HG03432 (cell line): ENCODE measurements around the gene OR52M1.

ENCODE experiments used
- ATAC-seq: cut with Tn5 transposase; IDR thresholded peaks from one replicate; pipeline ENCODE4 v1.9.1; 2021; ENCODE audit warnings: mild to moderate bottlenecking, moderate library complexity; ENCODE audit not compliant: unreplicated experiment

Gene OR52M1

GRCh38 chr11:4565371-4565770 lies 20.4 kb downstream of the OR52M1 start:
- ATAC-seq, result no peak

DNA sequence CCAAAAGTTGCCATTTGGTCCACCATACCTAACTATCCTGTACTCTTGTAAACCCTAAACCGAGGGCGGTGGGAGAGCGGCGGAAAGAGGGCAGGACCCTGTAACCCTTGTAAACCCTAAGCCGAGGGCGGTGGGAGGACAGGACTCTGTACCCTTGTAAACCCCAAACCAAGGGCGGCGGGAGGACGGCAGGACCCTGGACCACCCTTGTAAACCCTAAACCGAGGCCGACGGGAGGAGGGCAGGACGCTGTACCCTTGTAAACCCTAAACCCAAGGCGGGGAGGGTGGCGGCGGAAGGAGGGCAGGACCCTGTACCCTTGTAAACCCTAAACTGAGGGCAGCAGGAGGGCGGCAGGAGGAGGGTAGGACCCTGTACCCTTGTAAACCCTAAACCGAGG lies 24.1 kb downstream of the OR52M1 start:
- ATAC-seq, result no peak

GRCh38 chr11:4576880-4577279 lies 31.9 kb downstream of the OR52M1 start:
- no peak for ATAC-seq

- no peak for ATAC-seq
Measured at GRCh38 chr11:4577761-4578160, 32.8 kb downstream of the OR52M1 start.

GRCh38 chr11:4578624-4579023 lies 33.6 kb downstream of the OR52M1 start:
- ATAC-seq, result no peak

DNA sequence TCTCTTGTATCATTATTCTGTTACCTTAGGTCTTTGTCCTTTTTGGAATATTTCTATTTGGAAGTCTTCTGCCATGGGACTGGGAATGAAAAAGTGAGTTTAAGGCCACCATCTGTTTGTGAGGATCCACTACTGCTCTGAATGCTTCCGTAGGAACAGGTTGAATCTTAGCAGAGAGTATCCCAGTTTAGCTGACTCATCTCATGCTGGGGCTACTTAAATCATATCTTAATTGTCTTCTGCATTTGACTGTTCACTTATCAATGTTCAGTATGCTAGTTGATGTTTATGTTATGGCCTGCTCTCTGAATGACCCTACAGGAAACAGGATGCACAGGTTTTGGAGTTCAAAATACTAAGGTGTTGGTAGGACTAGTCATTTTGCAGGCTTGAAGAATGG lies 35.1 kb downstream of the OR52M1 start:
- ATAC-seq, result no peak

DNA sequence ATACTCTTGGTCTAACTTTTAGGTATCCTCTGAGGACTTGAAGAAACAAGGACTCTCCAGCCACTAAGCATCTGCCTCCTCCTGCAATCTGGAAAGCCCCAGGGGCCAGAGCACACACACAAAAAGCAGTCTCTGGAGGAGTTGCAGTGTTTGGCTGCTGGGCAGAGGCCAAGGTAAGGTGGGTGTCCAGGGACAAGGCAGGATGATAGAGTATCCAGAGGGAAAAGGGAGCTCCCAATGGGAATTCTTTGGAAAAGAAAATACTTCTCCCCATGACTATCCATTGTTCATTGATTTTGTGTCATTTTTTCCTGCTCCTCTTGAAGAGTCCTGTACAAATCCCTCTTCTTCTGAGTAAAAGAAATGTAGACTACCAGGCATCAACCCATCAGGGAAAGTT lies 36.5 kb downstream of the OR52M1 start, which contains the start of gene OR52I2:
OR52I2 (plus strand) TSS at position 301 of the 400 bp plus-strand sequence.
- ATAC-seq, result no peak

- no peak for ATAC-seq
Measured at GRCh38 chr11:4589017-4589416, 44.0 kb downstream of the OR52M1 start.

DNA sequence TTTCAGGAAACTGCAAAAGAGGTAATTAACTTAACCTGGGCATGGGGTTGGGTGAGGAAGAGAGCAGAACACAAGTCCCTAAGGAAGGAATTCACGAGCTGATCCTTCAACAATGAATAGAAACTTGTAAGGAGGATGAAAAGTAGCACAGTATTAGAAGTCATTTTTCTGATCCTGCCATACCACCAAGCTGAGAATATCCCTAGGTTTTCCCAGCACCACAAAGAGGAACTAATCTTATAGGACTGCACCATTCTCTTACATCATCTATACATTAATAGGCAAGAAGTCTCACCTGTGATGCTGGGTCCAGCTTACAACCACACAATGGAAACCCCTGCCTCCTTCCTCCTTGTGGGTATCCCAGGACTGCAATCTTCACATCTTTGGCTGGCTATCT lies 48.7 kb downstream of the OR52M1 start, which contains the start of gene OR52I1:
OR52I1 (plus strand) TSS at position 301 of the 400 bp plus-strand sequence; CDS start at position 301, 0 bp downstream.
- ATAC-seq, result no peak
